Loucy (cell line): Measurements from ENCODE around the gene FGD5.
A peak's percentile ranks its signal among the peaks of the same experiment; 100 is the strongest.

Experiments
- H2AFZ ChIP-seq: fragments of 200-600 bp; sonication (generic); 2 replicates; pipeline ENCODE4 v1.6.0; 2016; ENCODE audit warnings: antibody characterized with exemption, mild to moderate bottlenecking, low read length, moderate library complexity
- H3F3A ChIP-seq: fragments of 200-600 bp; 2 replicates; pipeline ENCODE4 v1.6.0; 2016; ENCODE audit warnings: antibody characterized with exemption, low read depth, mild to moderate bottlenecking
- H3K27me3 ChIP-seq: fragments of 200-600 bp; sonication (generic); 2 replicates; pipeline ENCODE4 v1.6.1; 2014; ENCODE audit warnings: low read length, mild to moderate bottlenecking; ENCODE audit not compliant: insufficient read depth, poor library complexity, severe bottlenecking
- H3K36me3 ChIP-seq: fragments of 200-600 bp; sonication (generic); 2 replicates; pipeline ENCODE4 v1.6.1; 2016; ENCODE audit warnings: low read length; ENCODE audit not compliant: insufficient read depth
- H3K4me1 ChIP-seq: fragments of 200-600 bp; sonication (generic); 2 replicates; pipeline ENCODE4 v1.5.1; 2014; ENCODE audit warnings: low read length, mild to moderate bottlenecking; ENCODE audit not compliant: insufficient read depth, poor library complexity, severe bottlenecking
- H3K4me2 ChIP-seq: fragments of 200-600 bp; sonication (generic); 2 replicates; pipeline ENCODE4 v1.6.0; 2014; ENCODE audit warnings: antibody characterized with exemption, low read length, low read depth, mild to moderate bottlenecking; ENCODE audit not compliant: poor library complexity, severe bottlenecking
- H3K4me3 ChIP-seq: fragments of 200-600 bp; sonication (generic); 2 replicates; pipeline ENCODE4 v1.5.1; 2014; ENCODE audit warnings: low read length, mild to moderate bottlenecking, mixed read lengths; ENCODE audit not compliant: poor library complexity, severe bottlenecking
- H3K79me2 ChIP-seq: fragments of 200-600 bp; sonication (generic); 2 replicates; pipeline ENCODE4 v1.6.1; 2014; ENCODE audit warnings: low read length; ENCODE audit not compliant: insufficient read depth
- H3K9ac ChIP-seq: fragments of 200-600 bp; sonication (generic); 2 replicates; pipeline ENCODE4 v1.6.0; 2014; ENCODE audit warnings: mild to moderate bottlenecking, low read depth, low read length, moderate library complexity; ENCODE audit not compliant: poor library complexity, severe bottlenecking
- H3K9me2 ChIP-seq: fragments of 200-600 bp; sonication (generic); replicated peaks from 2 replicates; pipeline ENCODE4 v1.6.1; 2016; ENCODE audit warnings: low read depth, low read length, mixed read lengths
- H3K9me3 ChIP-seq: fragments of 200-600 bp; sonication (generic); 2 replicates; pipeline ENCODE4 v1.6.1; 2014; ENCODE audit warnings: mild to moderate bottlenecking, antibody characterized with exemption, low read length, low read depth; ENCODE audit not compliant: insufficient read depth
- H4K20me1 ChIP-seq: fragments of 200-600 bp; sonication (generic); 2 replicates; pipeline ENCODE4 v1.6.0; 2014; ENCODE audit warnings: antibody characterized with exemption, low read length, mild to moderate bottlenecking; ENCODE audit not compliant: insufficient read depth, poor library complexity, severe bottlenecking
- EZH2phosphoT487 ChIP-seq: fragments of 200-600 bp; IDR thresholded peaks from 2 replicates; pipeline ENCODE4 v1.6.1; 2018; ENCODE audit warnings: antibody characterized with exemption, mild to moderate bottlenecking, moderate library complexity, borderline replicate concordance
- TF ChIP-seq, protein P1 (sequence below): fragments of 200-600 bp; sonication (generic); conservative IDR thresholded peaks from 2 replicates; pipeline ENCODE4 v1.5.1; 2014; ENCODE audit warnings: mild to moderate bottlenecking, antibody characterized with exemption, low read length

The FGD5 gene

GRCh38 chr3:14847613-14848541, 29.1 kb downstream of the FGD5 start:
- no peaks in the 10 kb centered on the region for H4K20me1 ChIP-seq
- no peaks in the 10 kb centered on the region for H3K79me2 ChIP-seq
- H3F3A ChIP-seq = no peaks in the 10 kb centered on the region
- no peak for TF ChIP-seq EZH2phosphoT487
- TF ChIP-seq, protein P1, sequence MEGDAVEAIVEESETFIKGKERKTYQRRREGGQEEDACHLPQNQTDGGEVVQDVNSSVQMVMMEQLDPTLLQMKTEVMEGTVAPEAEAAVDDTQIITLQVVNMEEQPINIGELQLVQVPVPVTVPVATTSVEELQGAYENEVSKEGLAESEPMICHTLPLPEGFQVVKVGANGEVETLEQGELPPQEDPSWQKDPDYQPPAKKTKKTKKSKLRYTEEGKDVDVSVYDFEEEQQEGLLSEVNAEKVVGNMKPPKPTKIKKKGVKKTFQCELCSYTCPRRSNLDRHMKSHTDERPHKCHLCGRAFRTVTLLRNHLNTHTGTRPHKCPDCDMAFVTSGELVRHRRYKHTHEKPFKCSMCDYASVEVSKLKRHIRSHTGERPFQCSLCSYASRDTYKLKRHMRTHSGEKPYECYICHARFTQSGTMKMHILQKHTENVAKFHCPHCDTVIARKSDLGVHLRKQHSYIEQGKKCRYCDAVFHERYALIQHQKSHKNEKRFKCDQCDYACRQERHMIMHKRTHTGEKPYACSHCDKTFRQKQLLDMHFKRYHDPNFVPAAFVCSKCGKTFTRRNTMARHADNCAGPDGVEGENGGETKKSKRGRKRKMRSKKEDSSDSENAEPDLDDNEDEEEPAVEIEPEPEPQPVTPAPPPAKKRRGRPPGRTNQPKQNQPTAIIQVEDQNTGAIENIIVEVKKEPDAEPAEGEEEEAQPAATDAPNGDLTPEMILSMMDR = no peak
- peak overlapping the region; percentile 32; the same call in 1 of the 2 replicates for H2AFZ ChIP-seq
- H3K36me3 ChIP-seq = no peaks in the 10 kb centered on the region
- H3K27me3 ChIP-seq = no peaks in the 10 kb centered on the region
- H3K4me3 ChIP-seq = no peak overlapping the region
- H3K9me3 ChIP-seq = no peaks in the 10 kb centered on the region
- no peaks in the 10 kb centered on the region for H3K9me2 ChIP-seq
- H3K4me2 ChIP-seq = peak overlapping the region; percentile 30
- H3K9ac ChIP-seq = no peak overlapping the region
- H3K4me1 ChIP-seq = peaks cover 30% of the 10 kb centered on the region

DNA sequence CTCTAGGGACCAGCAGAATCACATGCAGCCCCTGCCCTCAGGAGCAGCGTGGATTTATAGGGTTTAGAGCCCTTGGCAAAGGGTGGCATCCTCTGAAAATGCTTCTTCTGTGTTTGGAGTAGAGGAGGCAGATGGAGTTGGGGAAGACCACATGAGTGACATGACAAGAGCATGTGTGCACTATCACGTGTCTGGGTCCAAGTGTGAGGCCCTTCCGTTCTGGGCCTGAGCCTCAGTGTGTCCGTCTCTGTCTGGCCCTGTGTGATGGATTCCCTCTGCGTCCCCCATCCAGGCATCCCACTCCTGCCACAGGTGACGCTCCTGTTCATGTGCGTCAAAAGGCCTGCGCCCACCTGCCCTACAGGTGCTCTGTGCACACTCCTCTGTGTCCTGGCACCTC, 30.1 kb downstream of the FGD5 start:
- Histone ChIP-seq H2AFZ (no peak overlapping the region), H3K36me3 (no peaks in the 10 kb centered on the region), H3K9me2 (no peaks in the 10 kb centered on the region), H3K9me3 (no peaks in the 10 kb centered on the region), H3K4me1 (peaks cover 30% of the 10 kb centered on the region), H3F3A (no peaks in the 10 kb centered on the region), H3K4me2 (peak overlapping the region; percentile 55), H3K79me2 (no peaks in the 10 kb centered on the region), H4K20me1 (no peaks in the 10 kb centered on the region), H3K9ac (no peak overlapping the region), H3K4me3 (no peak overlapping the region), H3K27me3 (no peaks in the 10 kb centered on the region)
- no peak for TF ChIP-seq EZH2phosphoT487
- TF ChIP-seq, protein P1 = no peak

DNA sequence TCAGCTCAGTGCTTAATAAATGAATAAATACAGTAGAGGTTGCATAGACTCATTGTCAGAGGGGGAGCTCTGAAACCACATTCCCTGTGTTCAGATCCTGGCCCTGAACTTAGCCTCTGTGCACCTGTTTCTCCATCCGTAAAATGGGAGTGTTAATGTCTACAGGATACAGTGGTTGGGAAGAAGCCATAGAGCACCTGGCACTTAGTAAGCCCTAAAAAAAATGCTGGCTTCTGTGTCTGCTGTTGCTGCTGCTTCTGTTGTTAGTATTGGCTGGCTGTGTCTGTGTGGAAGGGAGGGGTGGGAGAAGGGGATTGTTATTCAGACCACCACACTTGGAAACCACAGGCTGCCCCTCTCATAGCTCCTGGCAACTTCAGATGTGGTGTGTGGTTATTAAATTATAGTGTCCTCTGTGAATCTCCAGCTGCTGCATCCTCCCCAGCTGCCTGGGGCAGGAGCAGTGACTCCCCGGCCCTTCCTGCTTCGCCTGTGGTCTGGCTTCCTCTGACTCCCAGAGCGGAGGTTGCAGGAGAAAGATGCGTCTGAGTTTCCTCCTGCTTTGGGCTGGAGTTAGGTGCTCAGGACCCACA, 31.0 kb downstream of the FGD5 start:
- Histone ChIP-seq H3F3A (no peaks in the 10 kb centered on the region), H3K79me2 (no peaks in the 10 kb centered on the region), H2AFZ (no peak overlapping the region), H3K9me2 (no peaks in the 10 kb centered on the region), H3K4me2 (peak overlapping the region; percentile 55), H4K20me1 (no peaks in the 10 kb centered on the region), H3K27me3 (no peaks in the 10 kb centered on the region), H3K36me3 (no peaks in the 10 kb centered on the region), H3K4me1 (peaks cover 30% of the 10 kb centered on the region), H3K4me3 (no peak overlapping the region), H3K9ac (no peak overlapping the region), H3K9me3 (no peaks in the 10 kb centered on the region)
- TF ChIP-seq EZH2phosphoT487 = no peak
- TF ChIP-seq, protein P1 = no peak
